SU-DHL-6 (cell line): ENCODE results near the gene BNIP5.

Source experiments
- CTCF ChIP-seq: fragments of 200-600 bp; sonication (generic); IDR thresholded peaks from one replicate; pipeline ENCODE4 v1.5.1; 2017; ENCODE audit warnings: antibody characterized with exemption, mild to moderate bottlenecking, low read length, moderate library complexity; ENCODE audit not compliant: insufficient read depth, poor library complexity, severe bottlenecking
- EZH2phosphoT487 ChIP-seq: fragments of 200-600 bp; sonication (generic), shearing (Covaris generic); conservative IDR thresholded peaks from 2 replicates; pipeline ENCODE4 v1.6.1; 2018; ENCODE audit warnings: mild to moderate bottlenecking, antibody characterized with exemption, low read length, moderate library complexity, mixed read lengths

GRCh38 chr6:36370638-36371037 lies 34.0 kb upstream of the BNIP5 start:
- no peak for TF ChIP-seq CTCF
- TF ChIP-seq EZH2phosphoT487 = no peak
